Measurements from ENCODE around the gene KIRREL3.

The KIRREL3 gene

GRCh38 chr11:127000291-127000968, at the start of gene KIRREL3:
KIRREL3 (minus strand) TSS chr11:127000770.
- peak; percentile 43 for DNase-seq (ENCODE audit: low spot score)

GRCh38 chr11:127050186-127050585, 49.6 kb upstream of the KIRREL3 start:
- DNase-seq (ENCODE audit: low spot score), result no peak

GRCh38 chr11:127049486-127049885, 48.9 kb upstream of the KIRREL3 start:
- DNase-seq (ENCODE audit: low spot score), result no peak

GRCh38 chr11:127044535-127044934, 44.0 kb upstream of the KIRREL3 start:
- DNase-seq (ENCODE audit: low spot score), result no peak

DNA sequence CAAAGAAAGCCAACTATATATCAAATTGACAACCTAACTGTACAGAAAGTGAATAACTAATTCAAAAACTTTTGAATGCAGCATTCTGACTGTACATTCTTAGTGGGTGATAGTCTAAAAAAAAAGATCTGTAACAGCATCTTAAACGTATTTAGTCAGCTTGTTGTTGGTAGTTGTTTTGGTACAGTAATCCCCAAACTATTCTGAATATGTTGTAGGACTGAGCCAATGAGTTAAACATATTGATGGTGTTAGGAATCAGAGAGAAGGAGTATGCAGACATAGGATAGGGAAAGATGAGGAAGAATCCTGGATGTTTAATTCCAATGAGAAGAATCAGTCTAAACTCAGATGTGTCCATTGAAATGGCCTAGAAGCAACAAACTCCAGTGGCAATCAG, 41.9 kb upstream of the KIRREL3 start:
- DNase-seq (ENCODE audit: low spot score), result no peak

- no peak for DNase-seq (ENCODE audit: low spot score)
Measured at GRCh38 chr11:127039591-127039990, 39.0 kb upstream of the KIRREL3 start.

- DNase-seq (ENCODE audit: low spot score), result no peak
Measured at GRCh38 chr11:127037596-127037995, 37.0 kb upstream of the KIRREL3 start.

DNA sequence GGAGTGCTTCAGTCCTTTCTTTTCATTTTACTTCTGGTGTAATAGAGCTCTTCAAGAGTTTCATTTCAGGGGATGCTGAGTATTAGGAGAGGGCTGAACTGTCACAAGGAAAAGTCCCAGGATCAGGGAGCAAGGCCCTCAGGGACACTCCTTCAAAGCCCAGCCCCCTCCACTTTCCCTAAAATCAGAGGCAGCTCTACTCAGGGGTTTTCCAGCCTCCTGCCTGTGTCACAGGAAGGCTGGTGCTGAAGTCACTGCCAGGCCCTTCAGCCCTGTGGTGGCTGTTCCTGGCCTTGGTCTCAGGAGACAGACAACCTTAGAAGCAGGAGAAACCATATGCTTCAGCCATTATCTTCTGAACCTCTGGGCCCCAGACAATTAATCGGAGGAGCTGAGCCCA, 36.4 kb upstream of the KIRREL3 start:
- peak; percentile 14 for DNase-seq (ENCODE audit: low spot score)

DNA sequence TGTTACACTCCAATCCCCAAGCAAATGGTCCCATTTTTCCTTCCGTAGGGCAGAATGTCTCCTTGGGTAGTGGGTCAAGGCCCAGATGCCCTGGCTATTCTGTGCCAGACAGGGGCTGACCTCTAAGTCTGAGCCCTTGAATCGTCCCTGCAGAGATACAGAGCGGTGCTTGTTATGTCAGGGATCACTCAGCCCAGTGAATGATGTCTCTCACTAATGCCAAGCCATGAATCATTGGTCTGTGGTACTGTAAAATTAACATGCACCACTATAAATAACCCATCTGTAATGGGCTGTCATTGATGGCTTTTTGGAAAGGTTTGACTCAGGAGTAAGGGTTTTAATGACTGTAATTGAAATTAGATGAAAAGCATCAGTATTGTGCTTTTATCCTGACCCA, 35.3 kb upstream of the KIRREL3 start:
- no peak for DNase-seq (ENCODE audit: low spot score)

GRCh38 chr11:127034973-127035372, 34.4 kb upstream of the KIRREL3 start:
- DNase-seq (ENCODE audit: low spot score), result no peak

GRCh38 chr11:127028648-127029047, 28.1 kb upstream of the KIRREL3 start:
- no peak for DNase-seq (ENCODE audit: low spot score)

GRCh38 chr11:127027789-127028188, 27.2 kb upstream of the KIRREL3 start:
- no peak for DNase-seq (ENCODE audit: low spot score)

DNA sequence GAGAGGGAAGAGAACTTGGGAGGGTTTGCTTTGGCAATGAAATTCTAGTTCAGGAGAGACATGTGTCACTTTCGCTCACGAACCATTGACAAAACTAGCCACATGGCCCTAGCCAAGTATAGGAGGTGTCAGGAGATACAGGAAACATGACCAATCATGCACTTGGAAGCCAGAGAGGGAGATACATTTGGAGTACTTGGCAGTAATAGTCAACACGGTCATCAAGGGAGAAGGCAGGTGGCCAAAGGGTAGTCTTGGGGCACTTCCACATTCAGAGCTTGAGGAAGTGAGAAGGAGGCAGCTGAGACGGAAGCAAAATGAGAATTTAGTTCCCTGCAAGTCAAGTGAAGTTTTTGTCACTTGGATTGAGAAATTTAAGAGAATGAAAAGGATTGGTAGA, 26.4 kb upstream of the KIRREL3 start:
- DNase-seq (ENCODE audit: low spot score), result no peak

DNA sequence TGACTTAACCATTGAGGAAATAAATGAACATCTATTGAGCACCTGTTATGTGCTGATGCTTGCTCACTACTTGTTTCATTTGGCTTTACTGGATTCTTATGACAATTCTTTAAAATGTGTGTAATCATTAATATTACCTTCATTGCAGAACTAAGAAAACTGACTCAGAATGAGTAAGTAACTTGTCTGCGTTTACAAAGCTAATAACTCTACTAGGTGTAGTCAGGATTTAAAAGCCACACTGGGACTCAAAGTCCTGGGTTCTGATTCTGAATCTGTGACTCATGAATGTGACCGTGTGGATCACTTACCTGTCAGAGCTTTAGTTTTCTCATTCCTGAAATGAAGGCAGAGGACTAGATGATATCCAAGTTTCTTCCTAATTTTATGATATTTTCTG, 23.4 kb upstream of the KIRREL3 start:
- no peak for DNase-seq (ENCODE audit: low spot score)

- DNase-seq (ENCODE audit: low spot score), result no peak
Measured at GRCh38 chr11:127018683-127019279, 18.2 kb upstream of the KIRREL3 start.

GRCh38 chr11:127017482-127017881, 16.9 kb upstream of the KIRREL3 start:
- peak; percentile 37 for DNase-seq (ENCODE audit: low spot score)

- no peak for DNase-seq (ENCODE audit: low spot score)
Measured at GRCh38 chr11:127013550-127013949, 13.0 kb upstream of the KIRREL3 start.

DNA sequence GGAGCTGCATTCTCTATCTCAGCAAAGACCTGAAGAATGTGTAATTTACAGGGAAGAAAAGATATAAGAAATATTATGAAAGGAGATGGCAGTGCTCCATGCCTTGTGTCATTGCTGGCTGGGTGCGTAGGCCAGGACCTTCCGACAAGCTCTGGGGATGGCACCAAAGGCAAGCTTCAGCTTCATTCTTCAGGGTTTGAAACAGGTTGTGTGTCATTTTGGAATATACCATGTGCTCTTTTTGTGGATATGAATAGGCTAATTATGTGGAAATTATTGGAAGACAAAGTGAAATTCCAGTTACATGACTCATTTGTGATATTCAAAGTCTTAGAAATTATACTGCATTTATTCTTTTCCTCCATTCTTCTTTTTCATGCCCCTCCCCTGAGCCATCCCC, 5.7 kb upstream of the KIRREL3 start:
- no peak for DNase-seq (ENCODE audit: low spot score)

DNA sequence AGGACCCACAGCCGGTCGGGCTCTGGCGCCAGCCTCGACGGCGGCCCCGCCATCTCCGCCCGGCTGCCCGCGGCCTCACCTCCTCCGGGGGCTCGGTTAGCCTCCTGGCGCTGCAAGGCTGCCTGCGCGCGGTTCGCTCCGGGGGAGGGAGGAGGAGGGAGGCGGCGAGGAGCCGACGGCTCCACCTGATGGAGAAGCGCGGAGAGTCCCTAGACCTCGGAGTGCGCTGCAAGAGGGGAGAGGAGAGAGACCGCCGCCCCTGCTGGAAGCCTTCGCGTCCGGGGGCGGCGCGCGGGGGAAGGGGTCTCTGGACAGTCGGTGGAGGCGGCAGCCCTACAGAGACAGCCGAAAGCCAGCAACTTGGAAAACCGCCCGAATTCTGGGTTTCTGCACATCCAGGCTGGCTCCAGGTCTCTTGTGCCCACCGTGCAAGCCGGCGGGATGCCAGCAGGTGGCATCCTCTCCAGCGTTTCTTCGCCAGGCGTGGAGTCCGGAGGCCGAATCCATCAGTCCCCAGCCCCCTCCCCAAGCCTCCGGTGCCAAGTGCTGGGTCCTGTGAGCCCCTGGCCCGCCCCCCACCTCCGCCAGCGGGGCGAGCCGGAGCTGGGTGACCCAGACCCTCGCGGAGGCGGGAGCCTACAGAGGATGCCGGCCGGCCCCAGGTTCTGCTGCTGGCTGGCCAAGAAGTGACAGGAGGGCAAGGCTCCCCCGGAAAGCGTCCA, 2.9 kb upstream of the KIRREL3 start:
- DNase-seq (ENCODE audit: low spot score), result peak; percentile 91

- no peak for DNase-seq (ENCODE audit: low spot score)
Measured at GRCh38 chr11:127002669-127003259, 2.2 kb upstream of the KIRREL3 start.

DNA sequence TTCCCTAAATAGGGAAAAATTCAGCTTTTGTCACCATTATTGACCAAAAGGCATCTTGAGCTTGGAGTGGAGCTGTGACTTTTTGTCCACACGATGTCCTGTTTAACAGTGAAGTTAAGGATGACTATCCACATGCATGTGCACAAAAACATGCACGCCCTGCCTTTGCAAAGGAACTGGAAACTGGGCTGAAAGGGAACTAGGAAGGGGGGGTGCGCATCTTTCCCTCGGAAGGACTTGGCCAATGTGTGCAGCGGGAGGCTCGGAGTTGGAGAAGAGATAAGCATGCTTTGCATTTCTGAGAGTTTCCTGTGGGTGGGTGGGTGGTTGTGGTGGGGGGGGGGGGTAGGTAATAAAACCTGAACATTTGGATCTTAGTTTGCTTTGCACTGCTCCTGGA, 411 bp upstream of the KIRREL3 start:
- DNase-seq (ENCODE audit: low spot score), result no peak

DNA sequence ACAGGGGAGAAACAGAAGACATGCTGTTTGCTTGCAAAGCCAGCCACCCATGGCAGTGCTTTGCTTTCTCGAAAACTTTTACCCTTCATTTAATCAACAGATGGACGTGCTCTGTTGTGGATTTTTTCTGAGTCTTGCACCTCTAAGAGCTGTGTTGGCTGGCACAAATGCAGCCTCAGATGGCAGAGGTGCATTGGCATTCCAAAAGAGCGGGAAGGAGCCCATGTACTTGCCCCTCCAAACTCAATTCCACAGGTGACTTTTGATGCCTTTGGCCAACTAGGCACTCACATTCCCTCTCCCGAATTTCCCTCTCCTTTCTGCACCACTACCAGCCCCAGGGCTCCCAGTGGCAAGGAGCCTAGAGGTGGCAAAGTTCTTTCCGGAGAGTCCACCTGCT, 1.2 kb downstream of the KIRREL3 start:
- DNase-seq (ENCODE audit: low spot score), result no peak

DNA sequence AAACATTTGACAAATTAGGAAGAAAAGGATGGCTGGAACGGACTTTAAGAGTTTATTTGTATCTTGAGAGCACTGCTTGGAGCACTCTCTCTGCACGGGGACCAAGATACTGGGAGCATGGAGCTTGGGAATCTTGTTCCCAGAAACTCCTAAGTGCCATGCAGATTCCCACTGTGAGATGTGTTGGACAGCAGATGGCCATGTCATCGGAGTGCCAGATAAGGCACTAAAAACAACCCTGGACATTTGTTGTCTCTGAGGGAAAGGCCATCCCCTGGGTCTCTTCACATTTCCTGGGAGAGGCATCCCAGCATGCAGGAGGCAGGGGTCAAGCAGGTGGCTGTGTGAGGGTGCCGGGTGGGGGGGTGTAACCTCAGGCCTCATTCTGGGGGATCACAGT, 2.9 kb downstream of the KIRREL3 start:
- no peak for DNase-seq (ENCODE audit: low spot score)

Data from iPS-NIHi11 (cell line).